ENCODE measurements around the gene SIRT1. TPM values are rescaled to one million over a fixed set of nuclear protein-coding genes. Genes with fewer than 3 reads are reported as not detected.

The SIRT1 gene
- total and polyA plus RNA-seq, 2 of the 8 experiments (the other 6 are each of a cell fraction or from before 2014, with no cell fraction given): 22.6 to 70.9 TPM

- no peak within 1 kb of the TSS for H4K5ac ChIP-seq (ENCODE audit: insufficient read length, low read depth, low read length)
- no peak within 1 kb of the TSS for H3K18ac ChIP-seq (ENCODE audit: extremely low read depth, low read length)
- peak within 1 kb of the TSS; percentile 70 for H2AFZ ChIP-seq (ENCODE audit: low read length)
- H2BK15ac ChIP-seq (ENCODE audit: low read length): no peak within 1 kb of the TSS
- H2BK120ac ChIP-seq (replicated peaks; ENCODE audit: low read depth, low read length): no peak within 1 kb of the TSS
- H3K79me2 ChIP-seq (ENCODE audit: control insufficient read depth in 1 of 2, insufficient read depth in 2 of 2, low read length in 2 of 2): no peaks in the 10 kb centered on the region
- no peaks in the 10 kb centered on the region for H3K23me2 ChIP-seq (ENCODE audit: low read depth, low read length)
- FAIRE-seq (peak; percentile 62), DNase-seq (ENCODE audit: low read depth in 1 of 2, low spot score in 2 of 2) (no peak)
- 67% methylated on average over 5 of the region's 5 CpGs; no CpG with 5 or more reads in 1 of the 2 experiments for whole genome bisulfite sequencing, 2 experiments (ENCODE audit: extremely low coverage in 1 of 2, insufficient coverage in 1 of 2, insufficient read length in 1 of 2, insufficient replicate concordance in 2 of 2, low coverage in 1 of 2, low lambda C conversion rate in 2 of 2, missing lambda C conversion rate in 1 of 2)
- H3K36me3 ChIP-seq (ENCODE audit: control insufficient read depth in 2 of 4, insufficient read depth in 4 of 4, low read length in 3 of 4): no peaks in the 10 kb centered on the region
- H3K23ac ChIP-seq (ENCODE audit: insufficient read length): no peak within 1 kb of the TSS
- H3K4me3 ChIP-seq (ENCODE audit: extremely low read depth in 1 of 4, insufficient read depth in 2 of 4, low read depth in 3 of 4, low read length in 4 of 4): peak within 1 kb of the TSS in 1 of 4 experiments; percentile 2; a peak in 1 of 8 replicates
- no peak within 1 kb of the TSS for H2BK20ac ChIP-seq (ENCODE audit: low read length)
- TF ChIP-seq EP300 (IDR thresholded peaks at IDR 0.05; ENCODE audit: borderline replicate concordance in 1 of 2, low read depth in 2 of 2, low read length in 2 of 2): no peak
- TF ChIP-seq SIX5 (IDR thresholded peaks at IDR 0.05; ENCODE audit: low read depth, low read length): peak; percentile 41; the same call in 1 of the 2 replicates
- TF ChIP-seq RAD21 (IDR thresholded peaks at IDR 0.05 in 1 of 2, conservative IDR thresholded peaks at IDR 0.05 in 1 of 2; ENCODE audit: low read depth in 2 of 2, low read length in 2 of 2): 0 out of 4 replicates have a peak, but pooled peaks of 1 of the 2 experiments have one; percentile 14
- TF ChIP-seq USF2 (IDR thresholded peaks at IDR 0.05; ENCODE audit: low read length): peak; percentile 72
- TF ChIP-seq BCL11A (IDR thresholded peaks at IDR 0.05; ENCODE audit: low read depth in 2 of 2, low read length in 2 of 2): no peak
- no peak within 1 kb of the TSS for H3K27ac ChIP-seq (ENCODE audit: low read depth, low read length)
- no peak within 1 kb of the TSS for H3K9ac ChIP-seq (replicated peaks in 1 of 4; ENCODE audit: extremely low read depth in 1 of 4, low read depth in 3 of 4, low read length in 3 of 4)
- H3K4me1 ChIP-seq (replicated peaks in 1 of 4; ENCODE audit: control insufficient read depth in 3 of 4, insufficient read depth in 4 of 4, low read length in 3 of 4): no peaks in the 10 kb centered on the region
- ChIA-PET CTCF (ENCODE audit: partially characterized antibody) (interaction anchor here (0.9 to 1.8 kb wide), 4 partner anchors 9 to 375 kb away, joined by 3 to 4 read pairs (median 4); no protein-coding TSS in a partner anchor), POLR2A (ENCODE audit: partially characterized antibody) (interaction anchor here (1.2 to 1.5 kb wide), 3 partner anchors 9 to 77 kb away, joined by 3 to 4 read pairs (median 3); no protein-coding TSS in a partner anchor)
- no peaks in the 10 kb centered on the region for H3K79me1 ChIP-seq (ENCODE audit: low read depth, low read length)
- H3K4ac ChIP-seq (replicated peaks; ENCODE audit: insufficient read length, low read depth, low read length): no peak within 1 kb of the TSS
- no peak within 1 kb of the TSS for H2BK5ac ChIP-seq (ENCODE audit: low read depth, low read length)
- H2BK12ac ChIP-seq (ENCODE audit: low read depth, low read length): no peak within 1 kb of the TSS
- no peak within 1 kb of the TSS for H4K8ac ChIP-seq (ENCODE audit: extremely low read depth, insufficient read depth, low read length)
- H3K56ac ChIP-seq (replicated peaks; ENCODE audit: insufficient read length, low read depth, low read length): no peak within 1 kb of the TSS
- no peak within 1 kb of the TSS for H4K91ac ChIP-seq (replicated peaks; ENCODE audit: insufficient read length, low read length)
- peak within 1 kb of the TSS in 1 of 2 experiments; percentile 29; a peak in 1 of 4 replicates for H3K4me2 ChIP-seq (ENCODE audit: insufficient read depth in 1 of 2, low read depth in 2 of 2, low read length in 2 of 2)
- peaks cover 8% of the 10 kb centered on the region in 2 experiments; a peak in 3 of 4 replicates for H3K9me3 ChIP-seq (ENCODE audit: insufficient read depth in 2 of 2, low read depth in 1 of 2, low read length in 1 of 2)
- no peaks in the 10 kb centered on the region for H4K20me1 ChIP-seq (replicated peaks in 1 of 2; ENCODE audit: control insufficient read depth in 1 of 2, insufficient read depth in 2 of 2, low read length in 2 of 2)
- no peak within 1 kb of the TSS for H2AK5ac ChIP-seq (ENCODE audit: low read depth, low read length)
- no peaks in the 10 kb centered on the region for H3K27me3 ChIP-seq (replicated peaks in 1 of 4; ENCODE audit: control insufficient read depth in 3 of 4, extremely low read depth in 1 of 4, insufficient read depth in 3 of 4, low read length in 3 of 4)
- H3K14ac ChIP-seq (ENCODE audit: insufficient read length): no peak within 1 kb of the TSS
These were observed 46.7 kb upstream of the SIRT1 start, which contains the start of gene DNAJC12 for GRCh38 chr10:67837541-67838314. Gene DNAJC12, minus strand, starts transcription at chr10:67838188. Its CDS starts 177 bp downstream, at chr10:67838011.

All from H1 (cell line).